HG03108 (cell line): ENCODE results near the gene C2orf74.
"Not testable (repeated sequence)": the region's sequence is repeated elsewhere in the genome, so short reads cannot be mapped to it uniquely, and the experiment has no call there.

Source experiments
- ATAC-seq: cut with Tn5 transposase; IDR thresholded peaks from one replicate; pipeline ENCODE4 v1.9.1; 2021; ENCODE audit warnings: moderate library complexity; ENCODE audit not compliant: unreplicated experiment

The C2orf74 gene

DNA sequence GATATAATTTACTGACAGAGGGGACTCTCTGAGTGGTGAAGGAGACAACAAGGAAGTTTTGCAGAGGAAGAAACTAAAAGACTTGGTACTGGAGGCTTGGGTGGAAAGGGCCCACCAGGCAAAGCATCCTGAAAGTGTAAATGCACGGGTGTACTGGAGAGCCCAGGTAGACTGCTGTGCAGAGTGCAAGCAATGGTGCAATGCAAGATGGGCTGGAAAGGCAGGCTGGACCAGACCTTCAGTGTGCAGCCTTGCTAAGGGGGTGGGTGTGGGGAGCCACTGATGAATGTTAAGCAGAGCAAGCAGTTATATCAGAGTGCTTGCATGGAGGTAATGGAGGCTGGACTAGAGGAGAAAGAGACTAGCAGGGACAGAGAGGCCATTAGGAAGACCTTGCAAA, 10.7 kb downstream of the C2orf74 start:
- no peak for ATAC-seq

DNA sequence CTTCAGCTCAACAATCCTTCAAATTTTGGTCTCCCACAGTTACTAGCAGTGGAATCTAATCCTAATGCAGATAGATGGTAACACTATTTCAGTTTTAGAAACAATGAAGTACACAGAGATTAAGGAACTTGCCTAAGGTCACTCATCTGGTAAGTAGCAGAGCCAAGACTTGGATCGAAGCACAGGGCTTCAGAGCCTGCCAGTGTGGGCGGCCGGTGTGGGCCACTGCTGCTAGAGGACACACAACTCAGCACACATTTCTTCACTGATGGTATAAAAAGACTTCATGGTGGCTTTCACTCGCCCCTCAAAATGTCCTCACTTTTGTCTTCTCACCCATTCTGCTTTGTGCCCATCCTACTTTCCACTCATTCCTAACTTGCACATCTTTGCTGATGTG, 11.1 kb downstream of the C2orf74 start:
- ATAC-seq, result no peak

DNA sequence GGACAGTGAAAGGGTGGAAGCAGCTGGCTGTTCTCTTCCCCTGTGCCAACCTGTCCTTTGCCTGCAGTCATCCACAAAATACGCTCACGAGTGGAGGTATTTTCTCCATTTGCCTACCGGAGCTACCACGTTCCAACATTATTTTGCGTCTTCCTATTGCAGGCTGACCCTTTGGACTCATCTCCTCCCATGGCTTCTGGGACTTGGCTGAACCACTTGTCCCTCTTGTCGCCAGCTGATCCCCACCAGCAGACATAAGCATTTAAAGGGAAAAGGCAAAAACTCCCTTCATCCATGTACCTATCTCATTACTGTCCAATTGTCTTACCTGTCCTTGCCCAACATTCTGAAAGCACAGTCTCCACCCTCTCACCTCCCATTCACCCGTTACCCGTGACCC, 13.0 kb downstream of the C2orf74 start:
- no peak for ATAC-seq

DNA sequence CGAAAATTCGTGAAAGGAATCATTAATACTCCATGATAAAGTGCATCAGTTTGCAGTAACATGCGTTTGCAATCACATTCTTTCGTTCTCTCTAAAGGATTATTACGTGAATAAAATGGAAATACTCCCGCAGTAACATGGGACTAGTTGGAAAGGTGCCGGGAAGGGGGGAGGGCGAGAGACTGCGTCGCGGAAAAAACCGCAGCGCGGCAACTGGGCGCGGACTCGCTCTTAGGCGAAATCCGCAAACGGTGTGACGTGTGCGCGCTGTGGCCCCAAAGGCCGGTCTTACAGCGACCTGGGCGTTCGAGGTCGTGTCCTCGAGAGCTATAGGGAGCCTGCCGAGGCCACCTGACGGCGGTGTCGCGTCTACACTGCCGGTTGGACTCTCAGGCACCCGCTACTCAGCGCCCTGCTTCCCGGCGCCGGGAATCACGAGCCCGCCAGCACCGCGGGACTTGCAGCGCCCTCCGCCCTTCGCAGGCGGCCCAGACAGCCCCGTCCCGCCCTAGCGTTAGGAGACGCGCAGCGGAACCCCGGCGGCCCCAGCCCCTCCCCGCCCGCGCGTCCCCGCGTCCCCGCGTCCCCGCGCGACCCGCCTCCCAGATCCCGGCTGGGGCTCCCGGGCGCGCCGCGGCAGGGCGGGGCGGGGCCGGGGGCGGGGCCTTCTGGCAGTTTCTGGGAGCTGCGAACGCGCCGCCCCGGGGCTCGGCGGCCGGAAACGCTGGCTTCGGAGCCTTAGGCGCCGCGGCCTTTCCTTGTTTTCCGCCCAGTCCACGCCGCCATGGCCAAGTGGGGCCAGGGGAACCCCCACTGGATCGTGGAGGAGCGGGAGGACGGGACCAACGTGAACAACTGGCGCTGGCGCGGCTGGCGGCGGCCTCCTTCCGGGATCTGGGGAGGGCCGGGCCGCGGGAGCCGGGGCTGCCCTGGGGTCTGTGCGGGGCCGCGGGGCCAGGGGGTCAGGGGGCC, 15.1 kb downstream of the C2orf74 start:
- ATAC-seq, result peak; percentile 82

DNA sequence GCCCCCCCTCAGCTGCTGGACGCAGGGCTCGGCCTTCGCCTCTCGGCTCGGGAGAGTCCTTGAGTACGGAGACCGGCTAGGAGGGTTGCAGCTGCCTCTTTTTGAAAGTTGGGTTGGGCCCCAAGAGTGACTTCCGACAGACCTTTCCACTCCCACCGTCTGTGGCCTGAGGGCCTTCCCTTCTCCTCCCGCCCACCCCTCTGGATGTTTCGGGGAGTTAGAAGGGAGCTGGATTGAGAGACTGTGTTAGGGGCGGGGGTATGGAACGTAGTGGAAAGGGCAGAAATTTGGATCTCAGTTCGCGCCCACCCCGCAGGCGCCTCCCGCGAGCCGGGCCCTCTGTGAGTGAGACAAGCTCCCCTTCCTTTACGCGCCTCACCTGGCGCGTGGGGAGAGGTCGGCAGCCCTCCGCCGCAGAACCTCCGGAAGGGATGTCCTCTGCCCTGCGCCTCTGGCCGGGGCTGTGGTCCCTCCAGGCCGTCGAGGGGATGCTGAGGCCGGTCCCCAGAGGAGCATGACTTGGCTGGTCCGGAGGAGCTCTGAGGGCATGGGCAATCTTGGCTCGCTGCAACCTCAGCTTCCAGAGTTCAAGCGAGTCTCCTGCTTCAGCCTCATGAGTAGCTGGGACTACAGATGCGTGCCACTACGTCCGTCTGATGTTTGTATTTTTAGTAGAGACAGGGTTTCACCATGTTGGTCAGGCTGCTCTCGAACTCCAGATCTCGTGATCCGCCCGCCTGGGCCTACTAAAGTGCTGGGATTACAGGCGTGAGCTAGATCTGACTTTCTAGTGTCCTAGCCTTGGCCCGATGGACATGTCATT, 15.9 kb downstream of the C2orf74 start:
- ATAC-seq, result peak; percentile 6

DNA sequence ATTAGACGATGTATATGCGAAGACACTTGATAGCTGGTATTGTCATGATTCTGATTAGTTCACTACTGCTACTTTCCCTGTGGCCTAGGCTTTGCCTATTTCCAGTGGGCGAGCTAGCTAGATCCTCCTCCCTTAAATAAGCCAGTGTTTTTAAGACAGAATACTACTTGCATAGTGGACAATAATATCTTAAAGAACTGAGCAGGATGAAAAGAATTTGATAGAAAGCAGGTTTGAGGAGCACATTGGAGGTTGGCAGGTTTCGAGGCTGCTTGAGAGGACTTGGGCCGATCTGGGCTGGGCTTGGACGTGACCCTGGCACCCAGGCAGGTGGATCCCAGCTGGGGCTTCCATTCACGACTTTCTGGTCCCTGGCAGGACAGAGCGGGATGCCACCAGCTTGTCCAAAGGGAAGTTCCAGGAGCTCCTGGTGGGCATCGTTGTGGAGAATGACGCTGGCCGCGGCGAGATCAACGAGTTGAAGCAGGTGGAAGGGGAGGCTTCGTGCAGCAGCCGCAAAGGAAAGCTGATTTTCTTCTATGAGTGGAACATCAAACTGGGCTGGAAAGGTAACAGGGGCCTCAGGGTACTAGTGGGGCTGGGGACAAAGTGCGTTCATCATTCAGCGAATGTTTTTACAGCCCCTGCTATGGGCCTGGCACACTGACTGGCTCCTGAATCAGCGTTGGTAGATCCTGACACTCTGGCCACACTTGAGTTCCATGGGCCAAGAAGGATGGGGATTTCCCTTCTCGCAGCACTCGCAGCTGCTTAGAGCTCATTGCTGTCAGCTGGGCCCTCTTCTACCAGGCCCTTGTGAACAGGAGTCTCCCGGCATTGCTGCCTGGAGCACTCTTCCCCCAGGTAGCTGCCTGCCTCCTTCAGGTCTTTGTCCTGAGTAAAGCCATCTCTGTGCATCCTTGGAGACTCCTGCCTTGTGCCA, 16.9 kb downstream of the C2orf74 start:
- ATAC-seq, result no peak

DNA sequence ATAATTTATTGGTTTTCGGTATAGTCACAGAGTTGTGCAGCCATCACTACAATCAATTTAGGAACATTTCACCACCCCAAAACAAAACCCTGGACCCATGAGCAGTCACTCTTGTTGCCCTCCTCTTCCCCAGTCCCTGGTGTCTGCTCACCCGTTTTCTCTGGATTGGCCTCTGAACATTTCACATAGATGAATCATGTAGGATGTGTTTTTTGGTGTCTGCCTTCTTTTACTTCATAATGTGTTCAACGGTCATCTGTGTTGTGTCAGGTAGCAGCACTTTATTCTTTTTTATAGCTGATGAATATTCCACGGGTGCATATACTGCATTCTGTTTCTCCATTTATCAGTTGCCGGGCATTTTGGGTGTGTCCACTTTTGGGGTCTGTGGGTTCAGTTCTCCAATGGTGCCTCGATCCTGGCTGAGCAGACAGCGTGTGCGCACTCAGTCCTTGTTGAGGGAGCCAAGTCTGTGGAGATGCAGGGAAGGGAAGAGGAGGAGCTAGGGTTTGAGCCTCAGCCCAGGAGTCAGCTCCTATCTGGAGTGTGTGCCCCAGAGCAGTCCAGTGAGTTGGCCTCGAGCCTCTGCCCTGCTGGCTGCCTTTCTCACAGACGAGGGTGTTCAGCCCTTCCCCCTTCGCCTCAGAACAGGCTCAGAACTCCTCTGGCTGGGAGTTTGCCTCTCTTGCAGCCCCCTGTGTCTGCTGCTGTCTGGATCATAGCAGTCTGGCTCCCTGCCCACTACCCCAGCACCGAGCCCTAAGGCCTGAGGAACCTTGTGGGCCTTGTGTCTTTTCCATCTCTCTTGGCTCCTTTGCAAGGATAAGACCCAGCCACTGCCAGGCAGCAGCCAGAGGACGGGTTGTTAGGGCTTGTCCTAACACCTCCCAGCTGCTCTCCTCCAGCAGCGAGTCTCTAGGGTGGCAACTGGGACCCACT, 18.0 kb downstream of the C2orf74 start:
- ATAC-seq, result no peak

DNA sequence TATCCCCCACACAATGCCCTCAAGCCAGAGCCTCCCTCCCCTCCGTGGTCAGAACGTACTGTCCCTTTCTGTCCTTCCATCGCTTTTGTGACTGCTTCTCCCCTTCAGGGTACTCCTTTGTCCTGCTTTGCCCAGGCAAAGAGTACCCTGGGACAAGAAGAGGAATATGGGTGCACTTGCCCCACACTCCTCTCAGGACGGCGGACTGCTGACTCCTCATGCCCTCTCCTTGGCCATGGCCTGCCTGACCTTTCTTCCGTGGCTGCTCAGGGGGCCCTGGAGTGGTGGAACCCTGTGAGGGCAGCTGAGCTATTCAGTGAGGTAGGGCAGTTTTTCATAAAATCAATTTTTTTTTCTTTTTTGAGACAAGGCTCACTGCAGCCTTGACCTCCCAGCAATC, 18.7 kb downstream of the C2orf74 start:
- no peak for ATAC-seq

DNA sequence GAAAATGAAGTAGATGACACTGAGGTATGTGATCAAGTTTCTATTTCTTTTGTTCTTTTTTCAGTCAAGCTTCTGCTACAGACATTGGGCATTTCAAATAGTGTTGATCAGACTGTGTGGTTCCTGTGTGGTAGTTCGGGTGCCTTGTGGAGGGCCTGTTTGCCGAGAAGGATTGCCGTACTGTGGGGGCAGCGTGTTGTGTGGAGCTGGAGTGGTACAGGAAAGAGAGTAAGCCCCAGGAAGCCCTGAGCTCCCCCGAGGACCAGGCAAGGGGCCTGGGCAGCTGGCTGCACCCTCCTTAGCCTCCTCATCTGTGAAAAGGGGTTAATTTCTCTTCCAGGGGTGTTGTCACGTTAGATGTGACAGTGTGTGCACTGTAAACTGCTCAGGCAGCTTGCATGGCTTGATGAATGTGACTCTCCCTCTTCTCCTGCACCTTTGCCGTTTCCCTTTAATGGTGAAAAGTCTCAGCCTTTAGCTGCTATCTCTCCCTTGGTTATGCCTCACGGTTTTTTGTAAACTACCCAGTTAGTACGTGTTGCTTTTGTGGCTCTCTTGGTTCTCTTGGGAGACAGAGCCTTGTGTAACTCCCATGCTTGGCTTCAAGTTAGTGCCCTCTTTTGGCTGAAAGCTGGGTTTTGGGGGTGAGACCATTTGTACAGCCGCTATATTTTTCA, 19.5 kb downstream of the C2orf74 start:
- ATAC-seq, result no peak

DNA sequence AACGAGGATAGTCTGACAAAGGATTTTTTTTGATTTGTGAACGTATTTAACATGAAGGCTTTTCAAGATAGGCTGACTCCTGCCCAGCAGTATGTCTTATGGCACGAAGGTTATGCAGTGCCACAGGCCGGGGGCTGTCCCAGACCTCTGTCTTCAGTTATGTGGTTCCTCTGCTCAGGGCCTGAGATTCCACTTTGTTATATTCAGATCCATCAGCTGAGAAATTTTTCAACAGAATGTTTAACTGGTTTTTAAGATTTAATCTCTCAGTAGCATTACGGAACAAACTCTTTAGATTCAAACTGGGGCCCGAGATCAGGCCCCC, 20.0 kb downstream of the C2orf74 start:
- ATAC-seq, result no peak

DNA sequence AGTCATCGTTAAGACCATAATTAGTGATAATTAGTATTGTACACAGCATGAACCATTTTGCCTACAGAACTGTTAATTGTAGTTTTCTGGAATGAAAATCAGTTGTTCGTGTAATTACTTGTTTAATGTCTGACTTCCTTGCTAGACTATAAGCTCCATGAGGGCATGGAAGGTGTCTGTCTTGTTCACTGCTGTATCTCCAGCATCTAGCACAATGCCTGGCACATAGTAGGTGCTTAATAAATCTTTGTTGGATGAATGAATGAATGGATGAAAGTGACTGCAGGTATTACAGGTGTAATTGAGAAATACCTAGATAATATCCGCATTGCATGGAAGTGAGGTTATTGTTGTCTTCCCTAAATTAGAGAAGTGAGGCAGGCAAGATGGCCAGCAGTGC, 21.8 kb downstream of the C2orf74 start:
- ATAC-seq, result no peak

DNA sequence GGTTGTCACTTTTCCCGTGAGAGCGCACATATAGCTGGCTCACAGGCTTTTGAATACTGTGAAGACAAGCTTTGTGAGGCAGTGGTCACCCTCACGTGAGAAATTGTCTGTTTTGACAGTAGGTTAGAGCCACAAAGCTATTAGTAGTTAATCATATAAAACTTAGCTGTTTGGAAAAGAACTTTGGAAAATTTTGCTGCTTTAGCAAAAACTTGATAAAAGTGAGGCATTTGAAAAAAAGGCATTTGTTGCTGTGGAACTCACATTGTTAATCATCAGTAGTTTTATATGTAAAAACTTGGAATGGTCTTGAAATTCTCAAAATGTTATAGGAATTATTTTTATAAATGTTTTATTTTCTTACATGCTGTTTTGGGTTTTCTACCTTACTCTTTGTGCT, 22.3 kb downstream of the C2orf74 start:
- no peak for ATAC-seq

DNA sequence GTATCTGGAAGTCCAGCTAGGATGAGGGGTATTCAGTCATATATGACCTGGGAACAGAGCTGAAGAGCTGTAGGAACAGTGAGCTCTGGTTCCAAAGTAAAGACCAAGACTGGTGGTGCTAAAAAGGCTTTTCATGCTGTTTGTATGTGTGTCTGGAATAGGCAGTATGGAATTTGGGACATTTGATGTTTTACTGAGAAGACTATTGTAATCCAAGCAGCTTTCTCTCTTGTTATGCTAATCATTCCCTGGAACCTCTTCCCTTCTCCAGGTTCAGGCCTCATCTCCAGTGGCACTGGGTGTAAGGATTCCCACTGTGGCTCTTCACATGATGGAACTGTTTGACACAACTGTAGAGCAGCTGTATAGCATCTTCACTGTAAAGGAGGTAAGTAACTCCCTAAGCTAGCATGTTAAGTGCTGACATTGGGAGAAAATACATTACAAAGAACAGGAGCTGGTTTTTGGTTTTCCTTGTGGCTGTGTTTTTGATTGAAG, 23.3 kb downstream of the C2orf74 start:
- ATAC-seq, result no peak

DNA sequence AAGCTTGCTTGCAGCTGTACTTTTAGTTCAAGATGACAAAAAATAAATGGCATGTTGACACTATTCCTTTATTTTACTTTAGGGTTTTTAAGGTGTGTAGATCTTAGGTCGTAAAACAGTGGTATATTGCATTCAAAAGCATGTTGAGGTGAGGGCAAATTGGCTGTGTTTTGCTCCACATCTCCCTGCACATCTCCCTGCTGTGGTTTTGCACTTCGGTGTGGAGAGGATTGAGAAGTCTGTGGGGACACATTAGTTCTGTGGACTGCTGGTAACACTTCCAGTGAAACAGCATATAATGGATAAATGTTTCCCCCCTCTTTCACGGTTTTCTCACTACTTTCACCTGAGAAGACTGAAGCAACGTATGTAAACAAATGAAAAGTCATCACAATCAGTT, 25.1 kb downstream of the C2orf74 start:
- ATAC-seq, result no peak

DNA sequence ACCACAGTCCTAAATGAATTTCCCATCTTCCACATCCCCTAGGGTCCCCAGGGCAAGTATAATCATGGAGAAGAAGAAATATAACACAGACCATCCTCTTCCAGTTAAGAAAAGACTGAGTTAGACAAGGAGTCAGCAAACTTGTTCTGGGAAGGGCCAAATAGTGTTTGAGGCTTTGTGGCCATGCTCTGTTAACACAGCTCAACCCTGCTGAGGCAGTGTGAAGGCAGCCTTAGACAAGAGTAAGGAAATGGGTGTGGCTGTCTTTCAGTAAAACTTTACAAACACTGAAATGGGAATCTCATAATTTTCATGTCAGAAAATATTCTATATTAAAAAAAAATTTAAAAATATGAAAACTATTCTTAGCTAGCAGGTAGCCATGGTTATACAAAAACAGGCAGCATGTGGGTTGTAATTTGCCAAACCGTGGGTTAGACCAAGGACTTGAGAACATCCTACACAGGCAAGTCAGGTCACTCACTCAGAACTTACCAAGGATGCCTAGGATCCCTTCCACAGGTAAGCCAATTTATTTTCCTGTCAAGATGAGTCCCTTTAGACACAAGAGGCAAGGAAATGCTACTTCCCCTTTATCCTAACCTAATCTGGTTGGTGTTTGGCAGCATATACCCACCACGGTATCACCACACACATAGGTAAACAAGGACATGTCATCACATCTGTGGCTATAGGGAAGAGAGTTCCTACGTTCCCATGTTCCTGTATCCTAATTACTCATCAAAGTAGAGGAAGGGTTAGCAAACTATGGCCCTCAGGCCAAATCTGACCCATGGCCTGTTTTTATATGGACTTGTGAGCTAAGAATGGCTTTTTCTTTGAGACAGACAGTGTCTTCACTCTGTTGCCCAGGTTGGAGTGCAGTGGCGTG, 31.9 kb downstream of the C2orf74 start:
- ATAC-seq, result no peak

DNA sequence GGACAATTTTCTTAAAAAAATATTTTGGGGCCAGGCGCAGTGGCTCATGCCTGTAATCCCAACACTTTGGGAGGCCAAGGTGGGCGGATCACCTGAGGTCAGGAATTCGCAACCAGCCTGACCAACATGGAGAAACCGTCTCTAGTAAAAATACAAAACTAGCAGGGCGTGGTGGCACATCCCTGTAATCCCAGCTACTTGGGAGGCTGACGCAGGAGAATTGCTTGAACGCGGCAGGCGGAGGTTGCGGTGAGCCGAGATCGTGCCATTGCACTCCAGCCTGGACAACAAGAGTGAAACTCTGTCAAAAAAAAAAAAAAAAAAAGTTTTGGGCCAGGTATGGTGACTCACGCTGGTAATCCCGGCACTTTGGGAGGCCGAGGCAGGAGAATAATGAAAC, 32.7 kb downstream of the C2orf74 start:
- ATAC-seq, result not testable (repeated sequence)

DNA sequence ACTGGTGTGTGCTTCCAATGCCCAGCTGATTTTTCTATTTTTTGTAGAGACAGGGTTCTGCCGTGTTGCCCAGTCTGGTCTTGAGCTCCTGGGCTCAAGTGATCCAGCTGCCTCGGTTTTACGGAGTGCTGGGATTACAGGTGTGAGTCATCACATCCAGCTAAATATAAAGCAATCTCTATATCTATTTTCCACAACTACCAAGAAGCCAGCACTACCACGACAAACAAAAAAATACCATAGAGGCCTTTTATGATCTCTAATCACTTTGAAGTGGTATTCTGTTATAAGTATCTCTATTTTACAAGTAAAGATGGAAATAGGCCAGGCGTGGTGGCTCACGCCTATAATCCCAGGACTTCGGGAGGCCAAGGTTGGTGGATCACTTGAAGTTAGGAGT, 34.7 kb downstream of the C2orf74 start:
- no peak for ATAC-seq

DNA sequence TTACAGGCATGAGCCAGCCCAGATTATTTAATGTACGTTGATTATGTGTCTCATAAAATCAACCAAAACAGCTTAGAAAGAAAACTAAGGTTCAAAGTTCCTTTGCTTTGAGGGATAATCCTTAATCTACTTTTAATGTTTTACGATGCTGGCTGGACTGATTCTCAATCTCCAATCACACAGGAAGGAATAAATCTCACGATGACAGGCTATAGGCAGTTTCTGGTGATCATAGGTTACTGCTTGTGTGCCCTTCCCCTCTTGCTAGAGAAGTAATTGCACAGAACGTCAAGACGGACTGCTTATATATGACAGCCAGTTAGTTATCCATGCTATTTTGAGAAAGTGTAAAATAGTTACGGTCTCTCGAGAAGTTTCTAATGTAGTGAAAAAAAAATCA, 43.1 kb downstream of the C2orf74 start:
- no peak for ATAC-seq
